Measurements from ENCODE around the gene TAS1R1.

The TAS1R1 gene

DNA sequence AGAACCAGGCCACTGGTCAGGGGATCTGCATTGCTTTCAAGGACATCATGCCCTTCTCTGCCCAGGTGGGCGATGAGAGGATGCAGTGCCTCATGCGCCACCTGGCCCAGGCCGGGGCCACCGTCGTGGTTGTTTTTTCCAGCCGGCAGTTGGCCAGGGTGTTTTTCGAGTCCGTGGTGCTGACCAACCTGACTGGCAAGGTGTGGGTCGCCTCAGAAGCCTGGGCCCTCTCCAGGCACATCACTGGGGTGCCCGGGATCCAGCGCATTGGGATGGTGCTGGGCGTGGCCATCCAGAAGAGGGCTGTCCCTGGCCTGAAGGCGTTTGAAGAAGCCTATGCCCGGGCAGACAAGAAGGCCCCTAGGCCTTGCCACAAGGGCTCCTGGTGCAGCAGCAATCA lies 19.7 kb downstream of the TAS1R1 start:
- no peak for DNase-seq

DNA sequence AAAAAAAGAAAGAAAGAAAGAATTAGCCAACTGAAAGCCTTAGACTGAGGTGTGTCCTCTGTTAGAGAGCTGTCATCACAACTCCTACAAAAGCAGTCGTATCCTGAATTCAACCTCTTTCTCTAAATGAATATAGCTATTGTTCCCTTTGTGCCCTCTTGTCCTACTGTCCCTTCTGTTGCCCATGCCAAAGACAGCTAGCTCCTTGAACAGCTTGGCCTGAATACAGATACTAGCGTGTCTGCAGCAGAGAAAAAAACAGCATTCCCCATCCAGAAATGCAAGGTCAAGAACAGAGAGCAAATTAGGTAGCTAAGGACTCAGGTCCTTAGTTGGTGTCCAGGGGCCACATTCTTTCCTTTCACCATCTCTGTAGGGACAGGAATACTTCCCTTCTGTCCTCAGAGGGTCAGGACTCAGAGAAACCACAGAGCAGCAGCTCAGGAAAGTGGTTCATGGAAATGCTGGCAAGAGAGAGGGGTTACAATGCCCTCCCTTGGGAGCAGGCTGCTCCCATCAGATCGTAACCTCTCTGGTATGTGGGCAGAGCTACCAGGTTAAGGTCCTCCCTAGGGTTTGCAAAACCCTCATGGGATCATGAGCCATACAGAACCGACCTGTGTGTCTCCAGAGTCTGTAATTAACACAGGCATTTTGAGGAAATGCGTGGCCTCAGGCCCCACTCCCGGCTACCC lies 22.9 kb downstream of the TAS1R1 start:
- DNase-seq, result no peak

- DNase-seq, result no peak
Observed at GRCh38 chr1:6578624-6579373, 23.7 kb downstream of the TAS1R1 start.

DNA sequence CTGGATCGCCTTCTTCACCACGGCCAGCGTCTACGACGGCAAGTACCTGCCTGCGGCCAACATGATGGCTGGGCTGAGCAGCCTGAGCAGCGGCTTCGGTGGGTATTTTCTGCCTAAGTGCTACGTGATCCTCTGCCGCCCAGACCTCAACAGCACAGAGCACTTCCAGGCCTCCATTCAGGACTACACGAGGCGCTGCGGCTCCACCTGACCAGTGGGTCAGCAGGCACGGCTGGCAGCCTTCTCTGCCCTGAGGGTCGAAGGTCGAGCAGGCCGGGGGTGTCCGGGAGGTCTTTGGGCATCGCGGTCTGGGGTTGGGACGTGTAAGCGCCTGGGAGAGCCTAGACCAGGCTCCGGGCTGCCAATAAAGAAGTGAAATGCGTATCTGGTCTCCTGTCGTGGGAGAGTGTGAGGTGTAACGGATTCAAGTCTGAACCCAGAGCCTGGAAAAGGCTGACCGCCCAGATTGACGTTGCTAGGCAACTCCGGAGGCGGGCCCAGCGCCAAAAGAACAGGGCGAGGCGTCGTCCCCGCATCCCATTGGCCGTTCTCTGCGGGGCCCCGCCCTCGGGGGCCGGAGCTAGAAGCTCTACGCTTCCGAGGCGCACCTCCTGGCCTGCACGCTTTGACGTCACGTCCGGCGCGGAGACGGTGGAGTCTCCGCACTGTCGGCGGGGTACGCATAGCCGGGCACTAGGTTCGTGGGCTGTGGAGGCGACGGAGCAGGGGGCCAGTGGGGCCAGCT lies 24.4 kb downstream of the TAS1R1 start, which contains the start of gene ZBTB48:
ZBTB48 (plus strand) TSS at position 621 of the 745 bp plus-strand sequence. CDS start 616 bp downstream, outside the sequence.
- DNase-seq, result peak; percentile 97

- no peak for DNase-seq
Observed at GRCh38 chr1:6580119-6580592, 25.0 kb downstream of the TAS1R1 start.

GRCh38 chr1:6580593-6581409 lies 25.7 kb downstream of the TAS1R1 start:
- DNase-seq, result no peak

- peak; percentile 36 for DNase-seq
Observed at GRCh38 chr1:6581561-6582305, 26.6 kb downstream of the TAS1R1 start.

GRCh38 chr1:6582370-6582769 lies 27.3 kb downstream of the TAS1R1 start:
- no peak for DNase-seq

DNA sequence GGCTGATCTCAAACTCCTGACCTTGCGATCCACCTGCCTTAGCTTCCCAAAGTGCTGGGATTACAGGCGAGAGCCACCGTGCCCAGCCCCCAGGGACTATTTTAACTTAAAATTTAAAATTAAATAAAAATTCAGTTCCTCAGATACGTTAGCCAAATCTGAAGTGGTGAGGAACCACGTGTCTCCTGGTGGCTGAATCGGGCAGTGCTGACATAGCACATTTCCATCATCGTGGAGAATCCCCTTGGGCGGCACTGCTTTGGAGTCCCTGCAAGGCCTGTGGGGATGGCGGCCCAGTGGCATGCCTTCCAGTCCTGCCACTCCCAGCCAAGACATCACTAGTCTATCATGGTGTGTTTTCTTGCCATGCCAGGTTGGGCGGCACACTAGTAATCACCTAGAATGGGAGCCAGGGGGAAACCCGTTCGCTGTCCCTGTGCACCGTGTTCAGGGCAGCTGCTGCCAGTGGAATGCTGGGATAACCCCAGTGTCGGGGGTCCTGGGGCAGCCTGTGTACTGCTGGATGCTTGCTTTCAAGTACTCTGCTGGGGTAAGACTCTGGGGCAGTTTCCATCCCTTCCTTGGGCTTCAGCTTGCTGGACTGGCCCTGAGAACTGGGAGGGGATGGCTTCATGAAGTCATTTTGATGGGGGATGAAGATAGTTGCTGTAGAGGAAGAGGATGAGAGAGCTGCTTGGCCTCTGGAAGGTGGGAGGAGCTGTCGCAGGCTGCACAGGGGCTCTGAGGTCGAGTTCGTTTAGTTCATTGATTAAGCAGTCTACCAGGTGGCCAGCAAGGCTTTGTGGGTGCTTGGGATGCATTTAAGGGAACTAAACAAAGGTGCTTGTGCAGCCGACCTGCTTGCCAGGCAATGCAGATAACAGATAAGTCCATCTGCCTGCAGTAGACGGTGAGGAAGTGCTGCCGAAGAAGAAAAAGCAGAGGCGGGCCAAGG lies 29.3 kb downstream of the TAS1R1 start:
- DNase-seq, result no peak

- no peak for DNase-seq
Observed at GRCh38 chr1:6585081-6585722, 30.1 kb downstream of the TAS1R1 start.

GRCh38 chr1:6585841-6586240 lies 30.7 kb downstream of the TAS1R1 start:
- DNase-seq, result no peak

- no peak for DNase-seq
Observed at GRCh38 chr1:6586404-6586816, 31.3 kb downstream of the TAS1R1 start.

DNA sequence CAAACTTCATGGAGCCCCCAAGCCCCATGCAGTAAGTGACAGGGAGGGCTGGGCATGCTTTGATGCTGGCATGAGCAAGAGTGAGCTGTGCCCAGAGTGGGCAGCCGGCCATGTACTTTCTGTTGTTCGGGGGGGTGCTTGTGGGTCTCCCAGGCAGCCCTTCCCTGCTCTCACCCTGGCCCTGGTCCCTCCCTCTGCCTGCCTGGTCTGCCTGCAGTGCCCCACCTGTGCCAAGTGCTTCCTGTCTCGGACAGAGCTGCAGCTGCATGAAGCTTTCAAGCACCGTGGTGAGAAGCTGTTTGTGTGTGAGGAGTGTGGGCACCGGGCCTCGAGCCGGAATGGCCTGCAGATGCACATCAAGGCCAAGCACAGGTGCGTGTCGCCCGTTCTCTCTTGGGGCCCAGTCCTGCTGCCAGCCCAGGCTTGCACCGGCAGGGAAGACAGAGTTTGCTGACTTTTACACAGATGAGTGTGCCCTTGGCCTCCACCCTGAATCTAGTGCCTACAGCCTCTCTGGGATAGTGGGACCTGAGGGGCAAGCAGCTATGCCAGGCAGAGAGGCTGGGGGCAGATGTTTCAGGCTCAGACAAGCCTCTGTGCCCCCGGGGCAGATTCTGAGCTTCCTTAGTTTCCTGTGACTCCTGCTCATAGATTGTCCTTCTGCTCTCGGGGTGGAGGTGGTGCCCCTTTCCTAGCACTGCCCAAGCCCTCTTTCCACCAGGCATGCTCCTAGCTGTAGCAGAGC lies 32.3 kb downstream of the TAS1R1 start:
- no peak for DNase-seq

GRCh38 chr1:6588128-6588892 lies 33.2 kb downstream of the TAS1R1 start:
- DNase-seq, result no peak

- DNase-seq, result no peak
Observed at GRCh38 chr1:6588893-6589520, 33.9 kb downstream of the TAS1R1 start.

- no peak for DNase-seq
Observed at GRCh38 chr1:6590046-6590445, 34.9 kb downstream of the TAS1R1 start.

GRCh38 chr1:6591222-6591621 lies 36.1 kb downstream of the TAS1R1 start:
- DNase-seq, result no peak

DNA sequence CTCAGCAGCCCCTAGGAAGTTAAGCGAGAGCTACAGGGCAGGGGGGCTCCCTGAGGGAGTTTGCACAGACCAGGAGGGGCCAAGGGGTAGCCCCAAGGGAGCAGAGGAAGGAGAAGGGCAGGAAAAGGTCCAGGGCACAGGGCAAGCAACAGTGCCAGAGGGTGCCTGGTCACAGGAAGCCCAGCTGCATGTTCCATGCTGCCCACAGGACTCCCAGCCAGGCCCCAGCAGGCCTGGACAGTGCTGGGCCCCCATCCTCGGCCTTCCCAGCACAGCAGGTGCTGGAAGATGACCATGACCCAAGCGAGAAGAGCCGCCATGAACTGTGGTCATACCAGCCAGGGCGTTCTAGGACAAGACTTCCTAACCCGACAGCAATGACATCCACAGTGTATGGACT lies 36.5 kb downstream of the TAS1R1 start:
- no peak for DNase-seq
